ENCODE data around the gene ZFAND6. TPM values are rescaled to one million over a fixed set of nuclear protein-coding genes. Genes with fewer than 3 reads are reported as not detected.
A peak's percentile ranks its signal among the peaks of the same experiment; 100 is the strongest.

ZFAND6 gene
- total and polyA plus RNA-seq, 4 donors: 61.2 to 94.0 (median 75.5) TPM

- peaks cover 0 to 2% of the 10 kb centered on the region in 2 donors for H3K36me3 ChIP-seq (ENCODE audit: control insufficient read depth in 1 of 2, insufficient read depth in 2 of 2, low read length in 1 of 2)
- H3K9me3 ChIP-seq (ENCODE audit: control insufficient read depth, low read length): no peaks in the 10 kb centered on the region
- ATAC-seq (ENCODE audit: low FRiP score) (no peak), DNase-seq (no peak)
- H3K4me1 ChIP-seq (ENCODE audit: control insufficient read depth in 1 of 2, insufficient read depth in 2 of 2, low read length in 2 of 2): peaks cover 0 to 3% of the 10 kb centered on the region in 2 donors
- no peak overlapping the region for H3K27ac ChIP-seq (ENCODE audit: low read depth in 1 of 2, low read length in 2 of 2)
- WGBS, 2 donors: 97 to 99% methylated on average over 5 of the region's 5 CpGs
- H3K4me3 ChIP-seq (ENCODE audit: low read length in 2 of 2): no peak overlapping the region
- no peaks in the 10 kb centered on the region for H3K27me3 ChIP-seq (ENCODE audit: control insufficient read depth in 1 of 2, insufficient read depth in 2 of 2, low read length in 1 of 2)
- intact Hi-C loops (cut with DNase I): loop anchor here in 1 of 2 donors (10.0 kb wide), 1 partner anchor 232 kb away; no protein-coding TSS in a partner anchor
These were observed 97.7 kb downstream of the ZFAND6 start for GRCh38 chr15:80157215-80157614.

GRCh38 chr15:80159301-80159700, 99.8 kb downstream of the ZFAND6 start:
- intact Hi-C loops (cut with DNase I): loop anchor here in 1 of 2 donors (10.0 kb wide), 1 partner anchor 234 kb away; no protein-coding TSS in a partner anchor
- Histone ChIP-seq H3K9me3 (ENCODE audit: control insufficient read depth, low read length) (no peaks in the 10 kb centered on the region), H3K36me3 (ENCODE audit: control insufficient read depth in 1 of 2, insufficient read depth in 2 of 2, low read length in 1 of 2) (peaks cover 0 to 2% of the 10 kb centered on the region in 2 donors), H3K27ac (ENCODE audit: low read depth in 1 of 2, low read length in 2 of 2) (no peak overlapping the region), H3K27me3 (ENCODE audit: control insufficient read depth in 1 of 2, insufficient read depth in 2 of 2, low read length in 1 of 2) (no peaks in the 10 kb centered on the region), H3K4me3 (ENCODE audit: low read length in 2 of 2) (no peak overlapping the region), H3K4me1 (ENCODE audit: control insufficient read depth in 1 of 2, insufficient read depth in 2 of 2, low read length in 2 of 2) (peaks cover 0 to 3% of the 10 kb centered on the region in 2 donors)
- ATAC-seq (ENCODE audit: low FRiP score) (no peak), DNase-seq (no peak)
- 96 to 99% methylated on average over 5 of the region's 5 CpGs for whole genome bisulfite sequencing, 2 donors

- ATAC-seq (ENCODE audit: low FRiP score): peak; percentile 20
- intact Hi-C loops (cut with DNase I): loop anchor here in 1 of 2 donors (10.0 kb wide), 1 partner anchor 235 kb away; no protein-coding TSS in a partner anchor
- peaks cover 0 to 2% of the 10 kb centered on the region in 2 donors for H3K36me3 ChIP-seq (ENCODE audit: control insufficient read depth in 1 of 2, insufficient read depth in 2 of 2, low read length in 1 of 2)
These were observed 100.5 kb downstream of the ZFAND6 start for GRCh38 chr15:80159811-80160569.

GRCh38 chr15:80160570-80161156, 101.2 kb downstream of the ZFAND6 start:
- intact Hi-C loops (cut with DNase I): no loop called here
- Histone ChIP-seq H3K4me3 (ENCODE audit: low read length in 2 of 2) (no peak overlapping the region), H3K4me1 (ENCODE audit: control insufficient read depth in 1 of 2, insufficient read depth in 2 of 2, low read length in 2 of 2) (no peaks in the 10 kb centered on the region), H3K9me3 (ENCODE audit: control insufficient read depth, low read length) (no peaks in the 10 kb centered on the region), H3K36me3 (ENCODE audit: control insufficient read depth in 1 of 2, insufficient read depth in 2 of 2, low read length in 1 of 2) (peaks cover 0 to 2% of the 10 kb centered on the region in 2 donors), H3K27ac (ENCODE audit: low read depth in 1 of 2, low read length in 2 of 2) (no peak overlapping the region), H3K27me3 (ENCODE audit: control insufficient read depth in 1 of 2, insufficient read depth in 2 of 2, low read length in 1 of 2) (no peaks in the 10 kb centered on the region)
- ATAC-seq (ENCODE audit: low FRiP score): peak; percentile 74
- DNase-seq: peak in 1 of 2 donors; percentile 85
- 83 to 86% methylated on average over 7 of the region's 7 CpGs for WGBS, 2 donors

More at GRCh38 chr15:80159811-80160569, 100.5 kb downstream of the ZFAND6 start:
- H3K9me3 ChIP-seq (ENCODE audit: control insufficient read depth, low read length): no peaks in the 10 kb centered on the region
- H3K27me3 ChIP-seq (ENCODE audit: control insufficient read depth in 1 of 2, insufficient read depth in 2 of 2, low read length in 1 of 2): no peaks in the 10 kb centered on the region
- DNase-seq: no peak
- WGBS, 2 donors: 94 to 96% methylated on average over 12 of the region's 12 CpGs
- no peak overlapping the region for H3K4me3 ChIP-seq (ENCODE audit: low read length in 2 of 2)
- peaks cover 0 to 1% of the 10 kb centered on the region in 2 donors for H3K4me1 ChIP-seq (ENCODE audit: control insufficient read depth in 1 of 2, insufficient read depth in 2 of 2, low read length in 2 of 2)
- no peak overlapping the region for H3K27ac ChIP-seq (ENCODE audit: low read depth in 1 of 2, low read length in 2 of 2)

- no peaks in the 10 kb centered on the region for H3K27me3 ChIP-seq (ENCODE audit: control insufficient read depth in 1 of 2, insufficient read depth in 2 of 2, low read length in 1 of 2)
- H3K4me3 ChIP-seq (ENCODE audit: low read length in 2 of 2): no peak overlapping the region
- intact Hi-C loops (cut with DNase I): no loop called here
- WGBS, 2 donors: 92 to 93% methylated on average over 6 of the region's 6 CpGs
- no peak overlapping the region for H3K27ac ChIP-seq (ENCODE audit: low read depth in 1 of 2, low read length in 2 of 2)
- peaks cover 0 to 2% of the 10 kb centered on the region in 2 donors for H3K36me3 ChIP-seq (ENCODE audit: control insufficient read depth in 1 of 2, insufficient read depth in 2 of 2, low read length in 1 of 2)
- no peak for DNase-seq
- no peaks in the 10 kb centered on the region for H3K9me3 ChIP-seq (ENCODE audit: control insufficient read depth, low read length)
- ATAC-seq (ENCODE audit: low FRiP score): no peak
- H3K4me1 ChIP-seq (ENCODE audit: control insufficient read depth in 1 of 2, insufficient read depth in 2 of 2, low read length in 2 of 2): no peaks in the 10 kb centered on the region
These were observed 102.1 kb downstream of the ZFAND6 start for GRCh38 chr15:80161468-80162016.

GRCh38 chr15:80162059-80162554, 102.6 kb downstream of the ZFAND6 start:
- DNase-seq: no peak
- intact Hi-C loops (cut with DNase I): no loop called here
- Histone ChIP-seq H3K4me3 (ENCODE audit: low read length in 2 of 2) (no peak overlapping the region), H3K9me3 (ENCODE audit: control insufficient read depth, low read length) (no peaks in the 10 kb centered on the region), H3K27me3 (ENCODE audit: control insufficient read depth in 1 of 2, insufficient read depth in 2 of 2, low read length in 1 of 2) (no peaks in the 10 kb centered on the region), H3K4me1 (ENCODE audit: control insufficient read depth in 1 of 2, insufficient read depth in 2 of 2, low read length in 2 of 2) (no peaks in the 10 kb centered on the region), H3K36me3 (ENCODE audit: control insufficient read depth in 1 of 2, insufficient read depth in 2 of 2, low read length in 1 of 2) (peaks cover 0 to 2% of the 10 kb centered on the region in 2 donors), H3K27ac (ENCODE audit: low read depth in 1 of 2, low read length in 2 of 2) (no peak overlapping the region)
- ATAC-seq (ENCODE audit: low FRiP score): peak; percentile 53
- 76 to 83% methylated on average over 6 of the region's 6 CpGs for WGBS, 2 donors

- 96 to 100% methylated on average over 5 of the region's 5 CpGs for WGBS, 2 donors
- Histone ChIP-seq H3K9me3 (ENCODE audit: control insufficient read depth, low read length) (no peaks in the 10 kb centered on the region), H3K4me1 (ENCODE audit: control insufficient read depth in 1 of 2, insufficient read depth in 2 of 2, low read length in 2 of 2) (no peaks in the 10 kb centered on the region), H3K36me3 (ENCODE audit: control insufficient read depth in 1 of 2, insufficient read depth in 2 of 2, low read length in 1 of 2) (peaks cover 0 to 2% of the 10 kb centered on the region in 2 donors), H3K27me3 (ENCODE audit: control insufficient read depth in 1 of 2, insufficient read depth in 2 of 2, low read length in 1 of 2) (no peaks in the 10 kb centered on the region), H3K27ac (ENCODE audit: low read depth in 1 of 2, low read length in 2 of 2) (no peak overlapping the region), H3K4me3 (ENCODE audit: low read length in 2 of 2) (no peak overlapping the region)
- intact Hi-C loops (cut with DNase I): no loop called here
- no peak for DNase-seq
- ATAC-seq (ENCODE audit: low FRiP score): no peak
These were observed 103.7 kb downstream of the ZFAND6 start for GRCh38 chr15:80163217-80163616.

- no peak for DNase-seq
- no peak for ATAC-seq (ENCODE audit: low FRiP score)
- intact Hi-C loops (cut with DNase I): no loop called here
- Histone ChIP-seq H3K27ac (ENCODE audit: low read depth in 1 of 2, low read length in 2 of 2) (no peak overlapping the region), H3K4me1 (ENCODE audit: control insufficient read depth in 1 of 2, insufficient read depth in 2 of 2, low read length in 2 of 2) (no peaks in the 10 kb centered on the region), H3K9me3 (ENCODE audit: control insufficient read depth, low read length) (no peaks in the 10 kb centered on the region), H3K4me3 (ENCODE audit: low read length in 2 of 2) (no peak overlapping the region), H3K36me3 (ENCODE audit: control insufficient read depth in 1 of 2, insufficient read depth in 2 of 2, low read length in 1 of 2) (peaks cover 0 to 4% of the 10 kb centered on the region in 2 donors), H3K27me3 (ENCODE audit: control insufficient read depth in 1 of 2, insufficient read depth in 2 of 2, low read length in 1 of 2) (no peaks in the 10 kb centered on the region)
- WGBS, 2 donors: 99 to 100% methylated on average over 1 of the region's 1 CpG
These were observed 104.4 kb downstream of the ZFAND6 start for GRCh38 chr15:80163897-80164296.

Measured in aorta (tissue), 5 donors.